Heart right ventricle (tissue), 16 donors: ENCODE results near the gene USP40. TPM values are rescaled to one million over a fixed set of nuclear protein-coding genes. Genes with fewer than 3 reads are reported as not detected.

Source experiments
- ATAC-seq, 8 donors: fragments of 200-7000 bp; cut with Tn5 transposase; one replicate each; pipeline ENCODE4 v1.9.1; 2020; ENCODE audit warnings: mild to moderate bottlenecking in 8 of 8, moderate library complexity in 8 of 8, moderate number of reproducible peaks in 1 of 8
- DNase-seq, 2 donors: peaks; one replicate each; pipeline ENCODE4 v3.0.0-alpha.2; 2020
- H3K27ac ChIP-seq, 10 donors: fragments of 200-600 bp; sonication (generic) in 2 of 10; one replicate each; pipeline versions ENCODE4 v1.5.0 to v1.8.0; 2020 to 2022; ENCODE audit warnings: mild to moderate bottlenecking in 3 of 10
- H3K27me3 ChIP-seq, 7 donors: fragments of 200-600 bp; one replicate each; pipeline ENCODE4 v1.8.0; 2021 to 2022; ENCODE audit warnings: mild to moderate bottlenecking in 2 of 7
- H3K36me3 ChIP-seq, 9 donors: fragments of 200-600 bp; sonication (generic) in 1 of 9; one replicate each; pipeline versions ENCODE4 v1.5.0 to v1.8.0; 2020 to 2022; ENCODE audit warnings: mild to moderate bottlenecking in 2 of 9
- H3K4me1 ChIP-seq, 9 donors: fragments of 200-600 bp; sonication (generic) in 1 of 9; one replicate each; pipeline versions ENCODE4 v1.5.0 to v1.8.0; 2020 to 2022; ENCODE audit warnings: mild to moderate bottlenecking in 4 of 9
- H3K4me3 ChIP-seq, 10 donors: fragments of 200-600 bp; sonication (generic) in 2 of 10; one replicate each; pipeline versions ENCODE4 v1.5.0 to v1.8.0; 2020 to 2022; ENCODE audit warnings: mild to moderate bottlenecking in 7 of 10, moderate library complexity in 2 of 10
- H3K9me3 ChIP-seq, 11 donors: fragments of 200-600 bp in 10 of 11; sonication (generic) in 2 of 11; one replicate each; pipeline versions ENCODE4 v1.5.0 to v1.8.0; 2013 to 2022; ENCODE audit warnings: mild to moderate bottlenecking in 2 of 11, control low read depth in 1 of 11, moderate library complexity in 1 of 11
- WGBS, 2 donors: extraction: QIAGEN DNeasy Blood & Tissue Kit; methylation state at CpG; one replicate each; pipeline ENCODE4 v1.1.7; 2013; ENCODE audit warnings: inconsistent platforms in 1 of 2; 5-methylcytosine and 5-hydroxymethylcytosine counted together
- intact Hi-C, 10 donors: fragments of 100-400 bp; cut with DNase I; formaldehyde crosslinking; loops; one replicate each; pipeline versions ENCODE4 v1.11.1 to v1.14.2; 2022
- polyA plus RNA-seq, 2 donors: library from polyadenylated mRNA; stranded (reverse); fragments of 200-250 nt; gene quantifications; one replicate each; pipeline ENCODE4 v1.2.3, GENCODE V29; 2013
- total RNA-seq, 10 donors: library from RNA; stranded (reverse); fragmentation: NEBNext Ultra II Directional in 3 of 10; extraction: Animal tissue kit (Norgen Biotek cat#: 25700) in 3 of 10; gene quantifications; one replicate each; pipeline versions ENCODE4 v1.2.1 to v1.2.4, GENCODE V29; 2021 to 2023
- TF ChIP-seq, protein P1 (sequence below), 9 donors: fragments of 200-600 bp; sonication (generic) in 2 of 9; IDR thresholded peaks; one replicate each; pipeline versions ENCODE4 v1.5.0 to v1.8.0; 2021 to 2022; ENCODE audit warnings: antibody characterized with exemption in 9 of 9, mild to moderate bottlenecking in 5 of 9, moderate library complexity in 1 of 9
- donor health status: Arrhythmogenic right ventricular cardiomyopathy.
- donor health status: ischemic (EF 13 %, LVEDD 7.1; RV severe dilation, severe dysfunction).
- donor health status: healthy with polysubstance abuse.
- donor health status: DM: no; HTN: yes; CAD: no.
- donor health status: DM: no; HTN: no; CAD: no.
- donor health status: ischemic (EF 25% LVEDD 6.9; RV normal size, moderate dysfunction).
- donor health status: ischemic (EF 25% LVEDD 5.7; RV mildly dilated, moderate dysfunction).
- donor health status: healthy.
- donor health status: DM: yes; HTN: yes; CAD: no.
- donor health status: Ischemic cardiomyopathy.
- donor health status: ischemic (EF 35%, LVEDD 5.7; RV mildly dilated, moderate dysfunction).
- donor health status: nonischemic (EF 11% LVEDD 7.7; RV severe dilation, severe dysfunction).
- donor health status: DM: yes; HTN: yes; CAD: no.
- donor health status: PGD.
- donor health status: ischemic (EF 29% LVEDD 5.4; RV normal size, mild dysfunction).
- donor health status: nonischemic (EF 23%, LVEDD 6.1; RV moderate dilation, normal function).

USP40 gene
- total and polyA plus RNA-seq, 12 donors, result 9.1 to 32.8 (median 16.1) TPM

DNA sequence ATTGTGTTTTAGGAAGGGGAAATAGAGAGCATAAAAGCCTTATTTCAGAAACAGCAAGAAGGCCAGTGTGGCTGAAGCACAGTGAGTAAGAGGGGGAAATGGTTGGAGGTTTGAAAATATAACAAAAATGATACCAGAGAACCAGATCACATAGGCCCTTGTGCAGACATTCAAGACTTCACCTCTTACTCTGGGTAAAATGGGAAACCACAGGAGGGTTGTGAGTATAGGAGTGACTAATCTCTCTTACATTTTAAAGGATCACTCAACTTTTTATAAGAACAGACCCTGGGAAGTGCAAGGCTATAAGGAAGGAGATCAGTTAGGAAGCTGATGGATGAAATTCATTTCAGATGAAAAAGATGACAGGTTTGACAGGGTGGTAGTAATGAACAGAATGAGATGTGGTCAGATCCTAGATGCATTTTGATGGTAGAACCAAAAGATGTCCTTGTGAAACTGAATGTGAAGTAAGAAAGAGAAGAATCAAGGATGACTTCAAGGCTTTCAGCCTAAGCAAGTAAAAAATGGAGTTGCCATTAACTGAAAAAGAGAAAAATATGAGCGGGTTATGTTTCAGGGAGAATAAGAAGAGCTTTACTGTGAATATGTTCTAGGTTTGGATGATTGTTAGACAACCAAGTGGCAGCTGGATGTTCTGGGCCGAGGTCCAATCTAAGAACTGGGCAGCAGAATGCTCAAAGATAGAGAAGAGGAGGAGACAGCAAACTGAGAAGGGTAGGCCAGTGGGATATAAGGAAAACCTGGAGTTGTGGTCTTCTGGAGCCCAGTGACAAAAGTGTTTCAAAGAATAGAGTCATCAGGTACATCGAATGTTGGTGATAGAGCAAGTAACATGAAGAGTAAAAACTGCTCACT lies 65.1 kb downstream of the USP40 start:
- Histone ChIP-seq H3K4me1 (peaks cover 0 to 13% (median 0%) of the 10 kb centered on the region in 9 donors), H3K27me3 (no peaks in the 10 kb centered on the region), H3K27ac (no peak overlapping the region), H3K4me3 (no peak overlapping the region), H3K9me3 (peaks cover 0 to 34% (median 10%) of the 10 kb centered on the region in 11 donors), H3K36me3 (peaks cover 0 to 93% (median 33%) of the 10 kb centered on the region in 9 donors)
- DNase-seq (no peak), ATAC-seq (peak in 4 of 8 donors; percentile 45 to 75 (median 51))
- TF ChIP-seq, protein P1, sequence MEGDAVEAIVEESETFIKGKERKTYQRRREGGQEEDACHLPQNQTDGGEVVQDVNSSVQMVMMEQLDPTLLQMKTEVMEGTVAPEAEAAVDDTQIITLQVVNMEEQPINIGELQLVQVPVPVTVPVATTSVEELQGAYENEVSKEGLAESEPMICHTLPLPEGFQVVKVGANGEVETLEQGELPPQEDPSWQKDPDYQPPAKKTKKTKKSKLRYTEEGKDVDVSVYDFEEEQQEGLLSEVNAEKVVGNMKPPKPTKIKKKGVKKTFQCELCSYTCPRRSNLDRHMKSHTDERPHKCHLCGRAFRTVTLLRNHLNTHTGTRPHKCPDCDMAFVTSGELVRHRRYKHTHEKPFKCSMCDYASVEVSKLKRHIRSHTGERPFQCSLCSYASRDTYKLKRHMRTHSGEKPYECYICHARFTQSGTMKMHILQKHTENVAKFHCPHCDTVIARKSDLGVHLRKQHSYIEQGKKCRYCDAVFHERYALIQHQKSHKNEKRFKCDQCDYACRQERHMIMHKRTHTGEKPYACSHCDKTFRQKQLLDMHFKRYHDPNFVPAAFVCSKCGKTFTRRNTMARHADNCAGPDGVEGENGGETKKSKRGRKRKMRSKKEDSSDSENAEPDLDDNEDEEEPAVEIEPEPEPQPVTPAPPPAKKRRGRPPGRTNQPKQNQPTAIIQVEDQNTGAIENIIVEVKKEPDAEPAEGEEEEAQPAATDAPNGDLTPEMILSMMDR (IDR thresholded peaks at IDR 0.05), result no peak
- intact Hi-C loops, result no loop called here
- 80 to 81% methylated on average over 3 of the region's 3 CpGs for WGBS, 2 donors

DNA sequence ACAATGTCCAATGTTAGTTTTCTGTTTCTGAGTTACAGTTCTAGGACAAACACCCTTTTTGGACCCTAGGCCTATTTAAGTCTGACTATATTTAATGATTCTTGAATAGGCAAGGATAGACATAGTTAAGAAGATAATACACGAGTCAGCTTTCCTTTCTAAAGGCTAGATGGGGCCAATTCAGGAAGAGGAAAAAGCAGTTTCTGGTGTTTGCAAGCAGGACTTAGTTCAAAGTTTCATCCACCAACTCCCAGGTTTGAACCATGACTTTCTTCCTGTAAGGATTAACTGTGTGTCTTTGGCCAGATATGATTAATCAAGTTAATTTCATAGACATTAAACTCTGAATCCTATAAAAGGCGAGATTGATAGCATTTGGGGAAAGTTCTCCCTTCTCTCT lies 66.7 kb downstream of the USP40 start:
- Histone ChIP-seq H3K9me3 (peaks cover 0 to 29% (median 10%) of the 10 kb centered on the region in 11 donors), H3K4me3 (no peak overlapping the region), H3K36me3 (peaks cover 0 to 93% (median 26%) of the 10 kb centered on the region in 9 donors), H3K4me1 (peaks cover 0 to 10% (median 0%) of the 10 kb centered on the region in 9 donors), H3K27me3 (no peaks in the 10 kb centered on the region), H3K27ac (no peak overlapping the region)
- DNase-seq (no peak), ATAC-seq (no peak)
- TF ChIP-seq, protein P1 (IDR thresholded peaks at IDR 0.05), result no peak
- WGBS, 2 donors, result 81 to 85% methylated on average over 2 of the region's 2 CpGs
- intact Hi-C loops, result no loop called here

DNA sequence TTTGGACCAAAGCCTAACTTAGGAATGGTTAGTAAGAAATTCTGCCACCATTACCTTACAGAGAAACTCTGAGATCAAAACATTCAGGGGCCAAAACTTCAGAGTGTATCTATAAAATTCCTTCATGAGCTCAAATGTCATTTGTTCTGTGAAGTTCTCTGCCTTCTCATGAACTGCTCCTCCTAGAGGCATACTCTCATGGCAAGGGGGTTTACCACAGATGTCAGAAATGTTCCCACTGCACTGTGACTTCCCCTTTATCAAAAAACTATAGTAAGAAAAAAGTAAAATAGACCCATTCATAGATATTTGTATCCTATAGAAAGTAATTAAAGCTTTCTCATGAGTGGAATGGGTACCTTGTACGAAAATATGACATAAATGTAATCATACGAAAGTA lies 68.5 kb downstream of the USP40 start:
- H3K27ac ChIP-seq, result no peak overlapping the region
- H3K4me3 ChIP-seq, result no peak overlapping the region
- no peaks in the 10 kb centered on the region for H3K27me3 ChIP-seq
- peaks cover 0 to 92% (median 30%) of the 10 kb centered on the region in 9 donors for H3K36me3 ChIP-seq
- no peak for DNase-seq
- H3K9me3 ChIP-seq, result peaks cover 0 to 11% (median 1%) of the 10 kb centered on the region in 11 donors
- WGBS, 2 donors, result 93 to 97% methylated on average over 2 of the region's 2 CpGs
- TF ChIP-seq, protein P1 (IDR thresholded peaks at IDR 0.05), result no peak
- H3K4me1 ChIP-seq, result peaks cover 0 to 5% (median 0%) of the 10 kb centered on the region in 9 donors
- ATAC-seq, result no peak
- intact Hi-C loops, result no loop called here

DNA sequence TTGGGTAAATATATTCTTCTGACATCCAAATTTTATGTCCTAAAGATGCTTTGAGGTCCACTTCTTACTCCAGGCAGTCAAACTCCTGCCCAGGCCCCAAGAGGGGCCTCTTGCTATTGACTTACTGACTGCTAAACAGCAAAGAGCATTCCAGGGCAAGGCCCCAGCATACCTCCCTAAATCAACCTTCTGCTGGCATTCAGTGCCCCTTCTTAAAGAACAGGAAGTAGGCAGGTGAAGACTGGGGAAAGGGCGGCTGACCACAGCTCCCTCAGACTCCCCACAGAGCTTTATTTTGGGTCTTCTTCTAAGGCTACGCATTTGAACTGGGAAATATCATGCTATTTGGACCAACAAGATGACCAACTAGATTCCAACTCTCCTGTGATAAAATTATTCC lies 68.9 kb downstream of the USP40 start:
- no peak for ATAC-seq
- no peak for DNase-seq
- TF ChIP-seq, protein P1 (IDR thresholded peaks at IDR 0.05), result no peak
- Histone ChIP-seq H3K36me3 (peaks cover 0 to 92% (median 34%) of the 10 kb centered on the region in 9 donors), H3K4me1 (peaks cover 0 to 5% (median 0%) of the 10 kb centered on the region in 9 donors), H3K27ac (no peak overlapping the region), H3K27me3 (no peaks in the 10 kb centered on the region), H3K4me3 (no peak overlapping the region), H3K9me3 (peaks cover 0 to 6% (median 0%) of the 10 kb centered on the region in 11 donors)
- WGBS, 2 donors, result 96 to 100% methylated on average over 2 of the region's 2 CpGs
- intact Hi-C loops, result no loop called here
